ENCODE data around the gene EPHB1. TPM values are rescaled to one million over a fixed set of nuclear protein-coding genes. Genes with fewer than 3 reads are reported as not detected.

EPHB1 gene
- total and polyA plus RNA-seq, 4 donors = 0.23 to 1.7 (median 0.52) TPM

DNA sequence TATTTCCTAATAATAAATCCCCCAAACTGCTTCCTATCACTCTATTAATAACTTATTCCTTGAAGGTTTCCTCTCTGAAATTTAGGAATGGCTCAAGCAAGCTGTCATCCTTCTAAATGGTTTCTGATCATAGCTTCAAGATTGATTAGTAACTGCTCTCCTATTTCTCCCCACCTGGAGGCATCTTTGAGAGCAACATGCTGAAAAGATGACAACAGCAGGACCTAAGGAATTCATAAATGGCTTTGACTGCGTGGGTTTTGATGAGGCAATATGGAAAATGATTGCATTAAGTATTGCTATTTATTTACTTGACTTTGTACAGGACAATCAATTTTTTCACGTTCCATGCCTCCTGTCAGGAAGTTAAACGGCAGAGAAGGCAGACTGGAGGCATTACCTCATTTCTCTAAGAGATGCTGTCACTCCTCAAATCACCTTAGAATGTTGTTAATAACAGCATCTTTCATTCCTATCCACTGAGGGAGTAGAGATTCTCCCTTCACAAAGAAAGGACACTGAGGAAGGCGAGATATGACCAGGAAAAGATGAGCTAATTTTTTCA, 256.4 kb downstream of the EPHB1 start:
- Histone ChIP-seq H3K9ac (ENCODE audit: low read depth in 1 of 2, low read length in 2 of 2) (no peak overlapping the region), H3K27me3 (ENCODE audit: control insufficient read depth in 4 of 4, insufficient read depth in 4 of 4, low read length in 3 of 4) (no peaks in the 10 kb centered on the region), H3K27ac (ENCODE audit: low read depth in 1 of 2, low read length in 2 of 2) (no peak overlapping the region), H3K4me1 (ENCODE audit: control insufficient read depth in 4 of 4, insufficient read depth in 4 of 4, low read length in 3 of 4) (no peaks in the 10 kb centered on the region), H3K4me3 (ENCODE audit: low read depth in 1 of 3, low read length in 3 of 3) (no peak overlapping the region), H3K9me3 (ENCODE audit: control insufficient read depth in 4 of 4, low read length in 3 of 4) (no peaks in the 10 kb centered on the region), H3K36me3 (ENCODE audit: control insufficient read depth in 4 of 4, insufficient read depth in 3 of 4, low read depth in 1 of 4, low read length in 3 of 4) (no peaks in the 10 kb centered on the region)
- TF ChIP-seq, protein P1, sequence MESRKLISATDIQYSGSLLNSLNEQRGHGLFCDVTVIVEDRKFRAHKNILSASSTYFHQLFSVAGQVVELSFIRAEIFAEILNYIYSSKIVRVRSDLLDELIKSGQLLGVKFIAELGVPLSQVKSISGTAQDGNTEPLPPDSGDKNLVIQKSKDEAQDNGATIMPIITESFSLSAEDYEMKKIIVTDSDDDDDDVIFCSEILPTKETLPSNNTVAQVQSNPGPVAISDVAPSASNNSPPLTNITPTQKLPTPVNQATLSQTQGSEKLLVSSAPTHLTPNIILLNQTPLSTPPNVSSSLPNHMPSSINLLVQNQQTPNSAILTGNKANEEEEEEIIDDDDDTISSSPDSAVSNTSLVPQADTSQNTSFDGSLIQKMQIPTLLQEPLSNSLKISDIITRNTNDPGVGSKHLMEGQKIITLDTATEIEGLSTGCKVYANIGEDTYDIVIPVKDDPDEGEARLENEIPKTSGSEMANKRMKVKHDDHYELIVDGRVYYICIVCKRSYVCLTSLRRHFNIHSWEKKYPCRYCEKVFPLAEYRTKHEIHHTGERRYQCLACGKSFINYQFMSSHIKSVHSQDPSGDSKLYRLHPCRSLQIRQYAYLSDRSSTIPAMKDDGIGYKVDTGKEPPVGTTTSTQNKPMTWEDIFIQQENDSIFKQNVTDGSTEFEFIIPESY (IDR thresholded peaks at IDR 0.05) = no peak
- DNase-seq (ENCODE audit: low spot score) = no peak
- WGBS = 73% methylated on average over 4 of the region's 4 CpGs

DNA sequence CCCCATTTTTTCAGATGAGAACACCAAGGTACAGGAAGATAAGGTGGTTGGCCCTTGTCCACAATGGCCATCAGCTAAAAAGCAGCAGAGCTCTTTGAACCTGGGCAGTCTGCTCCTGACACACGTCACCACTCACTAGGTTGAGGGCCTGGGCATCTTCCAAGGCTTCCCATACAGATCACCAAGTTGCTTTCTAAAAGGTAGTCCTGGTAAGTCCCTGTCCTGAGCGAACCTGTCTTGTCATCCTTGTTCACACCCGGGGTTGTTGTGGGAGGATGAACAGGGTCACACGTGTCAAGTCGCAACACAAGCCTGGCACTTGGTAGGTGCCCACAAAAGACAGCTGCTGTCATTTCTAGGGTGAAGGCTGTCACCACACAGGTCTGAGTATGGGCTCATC, 260.4 kb downstream of the EPHB1 start:
- Histone ChIP-seq H3K27me3 (ENCODE audit: control insufficient read depth in 4 of 4, insufficient read depth in 4 of 4, low read length in 3 of 4) (no peaks in the 10 kb centered on the region), H3K27ac (ENCODE audit: low read depth in 1 of 2, low read length in 2 of 2) (no peak overlapping the region), H3K4me3 (ENCODE audit: low read depth in 1 of 3, low read length in 3 of 3) (no peak overlapping the region), H3K36me3 (ENCODE audit: control insufficient read depth in 4 of 4, insufficient read depth in 3 of 4, low read depth in 1 of 4, low read length in 3 of 4) (no peaks in the 10 kb centered on the region), H3K4me1 (ENCODE audit: control insufficient read depth in 4 of 4, insufficient read depth in 4 of 4, low read length in 3 of 4) (no peaks in the 10 kb centered on the region), H3K9ac (ENCODE audit: low read depth in 1 of 2, low read length in 2 of 2) (no peak overlapping the region), H3K9me3 (ENCODE audit: control insufficient read depth in 4 of 4, low read length in 3 of 4) (no peaks in the 10 kb centered on the region)
- WGBS = 79% methylated on average over 5 of the region's 5 CpGs
- TF ChIP-seq, protein P2, sequence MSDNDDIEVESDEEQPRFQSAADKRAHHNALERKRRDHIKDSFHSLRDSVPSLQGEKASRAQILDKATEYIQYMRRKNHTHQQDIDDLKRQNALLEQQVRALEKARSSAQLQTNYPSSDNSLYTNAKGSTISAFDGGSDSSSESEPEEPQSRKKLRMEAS (IDR thresholded peaks at IDR 0.05) = no peak
- TF ChIP-seq JUND (IDR thresholded peaks at IDR 0.05) (no peak), EGR1 (IDR thresholded peaks at IDR 0.05; ENCODE audit: low read depth in 2 of 2) (no peak), HNF4A (conservative IDR thresholded peaks at IDR 0.05) (no peak), HNF4G (IDR thresholded peaks at IDR 0.05) (no peak), NR2F2 (IDR thresholded peaks at IDR 0.05) (no peak), SP1 (IDR thresholded peaks at IDR 0.05) (no peak), GABPA (IDR thresholded peaks at IDR 0.05 in 1 of 2, conservative IDR thresholded peaks at IDR 0.05 in 1 of 2) (no peak)
- TF ChIP-seq, protein P3, sequence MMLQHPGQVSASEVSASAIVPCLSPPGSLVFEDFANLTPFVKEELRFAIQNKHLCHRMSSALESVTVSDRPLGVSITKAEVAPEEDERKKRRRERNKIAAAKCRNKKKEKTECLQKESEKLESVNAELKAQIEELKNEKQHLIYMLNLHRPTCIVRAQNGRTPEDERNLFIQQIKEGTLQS (IDR thresholded peaks at IDR 0.05) = no peak
- TF ChIP-seq, protein P1 (IDR thresholded peaks at IDR 0.05) = no peak
- TF ChIP-seq, protein P4, sequence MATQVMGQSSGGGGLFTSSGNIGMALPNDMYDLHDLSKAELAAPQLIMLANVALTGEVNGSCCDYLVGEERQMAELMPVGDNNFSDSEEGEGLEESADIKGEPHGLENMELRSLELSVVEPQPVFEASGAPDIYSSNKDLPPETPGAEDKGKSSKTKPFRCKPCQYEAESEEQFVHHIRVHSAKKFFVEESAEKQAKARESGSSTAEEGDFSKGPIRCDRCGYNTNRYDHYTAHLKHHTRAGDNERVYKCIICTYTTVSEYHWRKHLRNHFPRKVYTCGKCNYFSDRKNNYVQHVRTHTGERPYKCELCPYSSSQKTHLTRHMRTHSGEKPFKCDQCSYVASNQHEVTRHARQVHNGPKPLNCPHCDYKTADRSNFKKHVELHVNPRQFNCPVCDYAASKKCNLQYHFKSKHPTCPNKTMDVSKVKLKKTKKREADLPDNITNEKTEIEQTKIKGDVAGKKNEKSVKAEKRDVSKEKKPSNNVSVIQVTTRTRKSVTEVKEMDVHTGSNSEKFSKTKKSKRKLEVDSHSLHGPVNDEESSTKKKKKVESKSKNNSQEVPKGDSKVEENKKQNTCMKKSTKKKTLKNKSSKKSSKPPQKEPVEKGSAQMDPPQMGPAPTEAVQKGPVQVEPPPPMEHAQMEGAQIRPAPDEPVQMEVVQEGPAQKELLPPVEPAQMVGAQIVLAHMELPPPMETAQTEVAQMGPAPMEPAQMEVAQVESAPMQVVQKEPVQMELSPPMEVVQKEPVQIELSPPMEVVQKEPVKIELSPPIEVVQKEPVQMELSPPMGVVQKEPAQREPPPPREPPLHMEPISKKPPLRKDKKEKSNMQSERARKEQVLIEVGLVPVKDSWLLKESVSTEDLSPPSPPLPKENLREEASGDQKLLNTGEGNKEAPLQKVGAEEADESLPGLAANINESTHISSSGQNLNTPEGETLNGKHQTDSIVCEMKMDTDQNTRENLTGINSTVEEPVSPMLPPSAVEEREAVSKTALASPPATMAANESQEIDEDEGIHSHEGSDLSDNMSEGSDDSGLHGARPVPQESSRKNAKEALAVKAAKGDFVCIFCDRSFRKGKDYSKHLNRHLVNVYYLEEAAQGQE (IDR thresholded peaks at IDR 0.05) = no peak
- no peak for DNase-seq (ENCODE audit: low spot score)
